Activated CD4-positive, alpha-beta memory T cell treated with anti-CD3 and anti-CD28 coated beads, Interleukin-2, amount 10 ng/mL, durations not matched to agents 7 days and 5 days (primary cell): ENCODE results near the gene NSDHL. TPM values are rescaled to one million over a fixed set of nuclear protein-coding genes. Genes with fewer than 3 reads are reported as not detected.
"Not testable (repeated sequence)": the region's sequence is repeated elsewhere in the genome, so short reads cannot be mapped to it uniquely, and the experiment has no call there.

Experiments used
- CTCF ChIA-PET: fragments of 350-600 bp; sonication (Branson Sonifier 250); formaldehyde crosslinking; loops from one replicate; lab custom pipeline; 2021; ENCODE audit warnings: antibody characterized with exemption, inconsistent platforms; lab: Charles Lee
- POLR2A ChIA-PET: fragments of 350-600 bp; sonication (Branson Sonifier 250); formaldehyde crosslinking; loops from one replicate; lab custom pipeline; 2021; ENCODE audit warnings: antibody characterized with exemption; lab: Charles Lee
- DNase-seq: peaks from one replicate; pipeline ENCODE4 v3.0.0-alpha.2; 2020
- H3K27ac Mint-ChIP-seq: one replicate; pipeline ENCODE4 v1.8.0; 2021; ENCODE audit warnings: mild to moderate bottlenecking, mixed read lengths
- H3K27me3 Mint-ChIP-seq: one replicate; pipeline ENCODE4 v1.8.0; 2021; ENCODE audit warnings: mixed read lengths
- H3K36me3 Mint-ChIP-seq: one replicate; pipeline ENCODE4 v1.8.0; 2021; ENCODE audit warnings: low read depth, mixed read lengths
- H3K4me1 Mint-ChIP-seq: one replicate; pipeline ENCODE4 v1.8.0; 2021; ENCODE audit warnings: mixed read lengths
- H3K4me3 Mint-ChIP-seq: one replicate; pipeline ENCODE4 v1.8.0; 2021; ENCODE audit warnings: mild to moderate bottlenecking, mixed read lengths
- H3K9me3 Mint-ChIP-seq: one replicate; pipeline ENCODE4 v1.8.0; 2021; ENCODE audit warnings: mixed read lengths
- total RNA-seq, 2 experiments: library from RNA; stranded (reverse); gene quantifications; one replicate each; pipeline ENCODE4 v1.2.3, GENCODE V29; 2021

The NSDHL gene
- total RNA-seq, 2 experiments from 2014 or later, result 17.0 to 18.6 TPM

DNA sequence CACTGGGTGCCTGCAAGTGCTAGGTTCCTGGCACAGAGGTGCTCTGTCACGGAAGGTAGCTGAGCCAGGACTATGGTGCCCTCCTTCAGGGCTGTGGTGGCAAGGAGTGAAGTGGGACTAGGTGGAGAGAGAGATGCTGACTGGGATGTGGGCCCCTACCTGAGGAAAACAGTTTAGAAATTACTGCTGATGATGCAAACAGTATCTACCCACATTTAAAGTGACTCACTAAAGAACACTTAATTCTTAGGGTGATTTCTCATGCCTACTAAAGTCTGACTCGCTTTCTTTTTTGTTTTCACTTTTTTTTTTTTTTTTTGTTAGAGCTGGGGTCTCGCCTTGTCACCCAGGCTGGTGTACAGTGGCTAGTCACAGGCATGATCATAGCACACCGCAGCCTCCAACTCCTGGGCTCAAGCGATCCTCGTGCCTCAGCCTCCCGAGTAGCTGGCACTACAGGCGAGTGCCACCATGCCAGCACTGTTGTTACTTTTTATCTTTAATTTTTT, 70.1 kb downstream of the NSDHL start:
- no peak for DNase-seq
- ChIA-PET POLR2A (no interaction called here), CTCF (no interaction called here)
- Mint-ChIP-seq H3K27ac (no peak overlapping the region), H3K9me3 (no peaks in the 10 kb centered on the region), H3K4me3 (no peak overlapping the region), H3K4me1 (no peaks in the 10 kb centered on the region), H3K36me3 (no peaks in the 10 kb centered on the region), H3K27me3 (peaks cover 15% of the 10 kb centered on the region)

DNA sequence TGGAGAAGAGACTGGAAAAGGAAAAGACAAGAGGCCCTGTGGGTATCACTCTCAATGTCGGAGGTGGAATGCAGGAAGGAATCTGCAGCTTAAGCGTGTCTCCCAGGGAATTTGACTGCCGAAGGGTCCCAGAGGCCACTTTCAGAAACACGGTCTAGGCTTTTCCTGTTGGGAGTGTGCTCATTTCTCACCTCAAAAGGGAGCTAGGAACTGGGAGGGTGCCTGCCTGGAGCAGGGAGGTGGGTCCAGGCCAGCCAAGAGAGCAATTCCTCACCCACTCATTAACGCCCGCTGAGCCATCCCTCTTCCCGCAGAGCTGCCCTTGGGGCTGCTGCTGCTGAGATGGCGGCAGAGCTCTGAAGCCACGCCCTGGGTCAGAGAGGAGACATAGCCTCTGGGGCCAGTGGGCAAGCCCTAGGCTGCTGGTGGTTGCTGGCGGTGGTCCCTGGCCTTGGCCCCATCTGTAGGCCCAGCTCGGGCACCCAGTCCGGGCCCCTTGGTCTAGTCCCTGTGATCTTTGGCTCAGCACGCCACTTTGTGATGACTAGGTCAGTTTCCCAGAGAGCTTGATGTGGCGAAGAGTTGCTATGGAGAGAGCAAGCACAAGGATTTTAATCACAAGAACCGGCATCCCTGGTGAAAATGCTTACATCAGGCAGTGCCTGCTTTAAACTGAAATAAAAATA, 71.1 kb downstream of the NSDHL start:
- Mint-ChIP-seq H3K36me3 (no peaks in the 10 kb centered on the region), H3K4me1 (no peaks in the 10 kb centered on the region), H3K4me3 (no peak overlapping the region), H3K9me3 (no peaks in the 10 kb centered on the region), H3K27me3 (peaks cover 6% of the 10 kb centered on the region), H3K27ac (no peak overlapping the region)
- ChIA-PET CTCF (no interaction called here), POLR2A (no interaction called here)
- DNase-seq, result no peak

- no peak for DNase-seq
- Mint-ChIP-seq H3K4me1 (no peaks in the 10 kb centered on the region), H3K36me3 (no peaks in the 10 kb centered on the region), H3K9me3 (no peaks in the 10 kb centered on the region), H3K4me3 (no peak overlapping the region), H3K27ac (no peak overlapping the region), H3K27me3 (peaks cover 5% of the 10 kb centered on the region)
- ChIA-PET POLR2A (no interaction called here), CTCF (no interaction called here)
Observed at GRCh38 chrX:152902502-152902820, 71.6 kb downstream of the NSDHL start.

DNA sequence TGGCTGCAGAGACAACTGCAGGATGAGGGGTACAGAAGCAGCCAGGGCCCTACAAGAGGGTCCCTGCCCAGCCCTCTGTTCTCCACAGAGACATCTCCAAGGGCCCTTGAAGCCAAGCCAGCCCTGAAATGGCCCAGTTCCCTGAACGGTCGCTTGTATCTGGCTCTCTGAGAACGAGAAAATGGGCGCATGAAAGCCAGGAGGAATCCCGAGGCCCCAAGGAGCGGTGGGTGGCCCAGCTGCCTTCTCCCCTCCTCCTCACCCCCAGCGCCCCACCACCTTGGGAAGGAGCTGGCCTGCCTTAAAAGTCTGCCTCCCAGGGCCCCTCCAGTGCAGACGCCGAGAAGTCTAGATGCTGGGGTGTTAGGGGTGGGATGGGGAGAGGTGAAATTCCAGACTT, 72.7 kb downstream of the NSDHL start:
- no peak for DNase-seq
- H3K36me3 Mint-ChIP-seq, result no peaks in the 10 kb centered on the region
- CTCF ChIA-PET, result no interaction called here
- no peak overlapping the region for H3K4me3 Mint-ChIP-seq
- POLR2A ChIA-PET, result no interaction called here
- no peak overlapping the region for H3K27ac Mint-ChIP-seq
- no peaks in the 10 kb centered on the region for H3K9me3 Mint-ChIP-seq
- H3K4me1 Mint-ChIP-seq, result no peaks in the 10 kb centered on the region
- peaks cover 5% of the 10 kb centered on the region for H3K27me3 Mint-ChIP-seq

GRCh38 chrX:152904151-152905080, 73.6 kb downstream of the NSDHL start:
- peak; percentile 36 for DNase-seq
- Mint-ChIP-seq H3K36me3 (no peaks in the 10 kb centered on the region), H3K27ac (no peak overlapping the region), H3K4me3 (no peak overlapping the region), H3K9me3 (no peaks in the 10 kb centered on the region), H3K27me3 (peaks cover 5% of the 10 kb centered on the region), H3K4me1 (no peaks in the 10 kb centered on the region)
- ChIA-PET CTCF (no interaction called here), POLR2A (no interaction called here)

GRCh38 chrX:152905081-152905420, 74.2 kb downstream of the NSDHL start:
- CTCF ChIA-PET, result interaction anchor here (1.3 kb wide), 1 partner anchor 36 kb away, joined by 6 read pairs; no protein-coding TSS in a partner anchor
- Mint-ChIP-seq H3K4me1 (no peaks in the 10 kb centered on the region), H3K27ac (no peak overlapping the region), H3K27me3 (peaks cover 5% of the 10 kb centered on the region), H3K36me3 (no peaks in the 10 kb centered on the region), H3K9me3 (no peaks in the 10 kb centered on the region), H3K4me3 (no peak overlapping the region)
- POLR2A ChIA-PET, result no interaction called here
- DNase-seq, result no peak

GRCh38 chrX:152907084-152907651, 76.3 kb downstream of the NSDHL start:
- no peak for DNase-seq
- CTCF ChIA-PET, result no interaction called here
- peaks cover 2% of the 10 kb centered on the region for H3K27me3 Mint-ChIP-seq
- H3K4me1 Mint-ChIP-seq, result no peaks in the 10 kb centered on the region
- H3K27ac Mint-ChIP-seq, result no peak overlapping the region
- H3K4me3 Mint-ChIP-seq, result no peak overlapping the region
- POLR2A ChIA-PET, result no interaction called here
- H3K36me3 Mint-ChIP-seq, result no peaks in the 10 kb centered on the region
- no peaks in the 10 kb centered on the region for H3K9me3 Mint-ChIP-seq

GRCh38 chrX:152908486-152908885, 77.6 kb downstream of the NSDHL start:
- no peak for DNase-seq

GRCh38 chrX:152910018-152910417, 79.2 kb downstream of the NSDHL start:
- H3K27ac Mint-ChIP-seq, POLR2A ChIA-PET, DNase-seq, H3K36me3 Mint-ChIP-seq, H3K4me3 Mint-ChIP-seq, H3K27me3 Mint-ChIP-seq, H3K4me1 Mint-ChIP-seq, H3K9me3 Mint-ChIP-seq: not testable (repeated sequence)
- CTCF ChIA-PET, result interaction anchor here (1.1 kb wide), 1 partner anchor 16 kb away, joined by 3 read pairs; no protein-coding TSS in a partner anchor

More at GRCh38 chrX:152908486-152908885, 77.6 kb downstream of the NSDHL start:
- no peak overlapping the region for H3K27ac Mint-ChIP-seq
- peaks cover 2% of the 10 kb centered on the region for H3K27me3 Mint-ChIP-seq
- no peaks in the 10 kb centered on the region for H3K36me3 Mint-ChIP-seq
- ChIA-PET POLR2A (no interaction called here), CTCF (no interaction called here)
- no peaks in the 10 kb centered on the region for H3K4me1 Mint-ChIP-seq
- no peak overlapping the region for H3K4me3 Mint-ChIP-seq
- no peaks in the 10 kb centered on the region for H3K9me3 Mint-ChIP-seq

DNA sequence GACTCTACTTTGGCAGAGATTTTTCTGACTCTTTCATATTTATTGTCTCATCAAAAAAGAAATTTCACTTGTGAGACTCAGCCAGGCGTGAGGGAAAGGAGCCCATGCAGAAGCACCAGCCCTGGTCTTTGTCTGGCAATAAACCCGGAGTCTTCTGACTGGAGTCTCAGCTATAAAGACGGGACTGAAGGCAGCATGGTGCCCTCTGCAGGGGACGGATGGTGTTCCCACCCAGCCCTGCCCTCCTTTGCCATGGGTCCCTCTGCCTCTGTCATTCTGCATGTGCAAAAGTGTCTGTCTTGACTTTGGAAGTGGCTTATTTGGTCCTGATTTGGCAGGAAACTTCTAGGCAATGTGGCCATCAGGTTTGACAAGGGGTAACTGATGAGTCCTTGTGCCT, 81.2 kb downstream of the NSDHL start:
- H3K27ac Mint-ChIP-seq, result no peak overlapping the region
- H3K4me1 Mint-ChIP-seq, result no peaks in the 10 kb centered on the region
- H3K27me3 Mint-ChIP-seq, result peaks cover under 1% of the 10 kb centered on the region
- no peak overlapping the region for H3K4me3 Mint-ChIP-seq
- ChIA-PET CTCF (interaction anchor here (1.8 kb wide), 1 partner anchor 12 kb away, joined by 4 read pairs; no protein-coding TSS in a partner anchor), POLR2A (no interaction called here)
- no peaks in the 10 kb centered on the region for H3K36me3 Mint-ChIP-seq
- H3K9me3 Mint-ChIP-seq, result no peaks in the 10 kb centered on the region
- DNase-seq, result no peak

DNA sequence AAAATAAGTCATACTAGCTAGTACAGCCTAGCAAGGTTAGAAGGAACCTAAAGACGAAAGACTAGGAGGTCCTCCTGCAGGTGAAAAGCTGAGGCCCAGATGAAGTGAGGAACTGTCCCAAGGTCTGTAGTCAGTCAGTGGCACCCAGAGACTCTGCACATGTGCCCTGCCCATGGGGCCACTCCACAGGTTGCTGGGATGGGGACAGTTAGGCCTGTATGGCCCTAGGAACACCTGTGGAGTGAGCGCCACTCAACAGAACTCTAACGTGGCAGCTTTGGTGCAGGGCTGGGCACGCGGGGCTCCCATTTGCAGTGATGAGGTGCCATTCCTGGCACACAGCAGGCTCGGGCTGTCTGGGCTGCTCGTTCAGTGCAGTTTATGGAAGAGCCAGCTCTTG, 81.8 kb downstream of the NSDHL start:
- Mint-ChIP-seq H3K9me3 (no peaks in the 10 kb centered on the region), H3K27me3 (no peaks in the 10 kb centered on the region), H3K4me3 (no peak overlapping the region), H3K27ac (no peak overlapping the region), H3K36me3 (no peaks in the 10 kb centered on the region), H3K4me1 (no peaks in the 10 kb centered on the region)
- ChIA-PET CTCF (interaction anchor here (1.8 kb wide), 1 partner anchor 13 kb away, joined by 4 read pairs; no protein-coding TSS in a partner anchor), POLR2A (no interaction called here)
- DNase-seq, result no peak

DNA sequence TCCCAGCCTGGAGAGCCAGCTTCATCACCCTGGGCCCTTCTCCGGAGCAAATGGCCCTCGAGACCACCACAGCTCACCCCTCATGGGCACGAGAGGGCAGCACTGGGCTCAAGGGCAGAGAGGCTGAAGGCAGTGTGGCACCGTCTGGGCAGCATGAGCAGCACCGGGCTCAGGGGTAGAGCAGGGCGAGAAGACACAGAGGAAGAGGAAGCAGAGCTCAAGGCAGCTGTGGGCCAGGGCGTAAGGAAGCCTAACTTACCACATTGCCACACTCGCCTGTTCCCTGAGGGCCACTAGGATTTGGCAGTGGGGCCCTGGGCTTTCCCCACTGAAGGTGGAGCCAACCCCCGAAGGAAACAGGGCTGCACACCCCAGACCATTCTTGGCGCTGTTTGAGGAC, 82.5 kb downstream of the NSDHL start:
- POLR2A ChIA-PET, result no interaction called here
- Mint-ChIP-seq H3K27ac (no peak overlapping the region), H3K4me3 (no peak overlapping the region), H3K27me3 (no peaks in the 10 kb centered on the region), H3K4me1 (no peaks in the 10 kb centered on the region), H3K36me3 (no peaks in the 10 kb centered on the region), H3K9me3 (no peaks in the 10 kb centered on the region)
- DNase-seq, result no peak
- CTCF ChIA-PET, result interaction anchor here (1.8 kb wide), 1 partner anchor 13 kb away, joined by 4 read pairs; no protein-coding TSS in a partner anchor

- DNase-seq, result no peak
- CTCF ChIA-PET, result interaction anchor here (1.8 kb wide), 1 partner anchor 14 kb away, joined by 4 read pairs; no protein-coding TSS in a partner anchor
- H3K4me3 Mint-ChIP-seq, result no peak overlapping the region
Observed at GRCh38 chrX:152913910-152914309, 83.0 kb downstream of the NSDHL start.

More at GRCh38 chrX:152913910-152914309, 83.0 kb downstream of the NSDHL start:
- no peaks in the 10 kb centered on the region for H3K4me1 Mint-ChIP-seq
- POLR2A ChIA-PET, result no interaction called here
- H3K36me3 Mint-ChIP-seq, result no peaks in the 10 kb centered on the region
- H3K27me3 Mint-ChIP-seq, result no peaks in the 10 kb centered on the region
- H3K9me3 Mint-ChIP-seq, result no peaks in the 10 kb centered on the region
- no peak overlapping the region for H3K27ac Mint-ChIP-seq
